WTC11 (cell line): ENCODE results near the gene PTH1R. TPM values are rescaled to one million over a fixed set of nuclear protein-coding genes. Genes with fewer than 3 reads are reported as not detected.

Experiments used
- ATAC-seq: fragments of 200-7000 bp; cut with Tn5 transposase; 2 replicates; pipeline ENCODE4 v1.10.0; 2021; ENCODE audit warnings: mild to moderate bottlenecking, moderate library complexity
- CTCF ChIA-PET: fragments of 300-600 bp; sonication (Branson Sonifier 250); formaldehyde crosslinking; loops from one replicate; lab custom pipeline; 2021; ENCODE audit warnings: antibody characterized with exemption; lab: Charles Lee
- POLR2A ChIA-PET: fragments of 350-600 bp; sonication (Branson Sonifier 250); formaldehyde crosslinking; loops from one replicate; lab custom pipeline; 2021; ENCODE audit warnings: antibody characterized with exemption; lab: Charles Lee
- DNase-seq: peaks from one replicate; pipeline ENCODE4 v3.0.0; 2021; ENCODE audit warnings: low spot score
- H3K27ac Mint-ChIP-seq: 2 replicates; pipeline ENCODE4 v1.8.0; 2021; ENCODE audit warnings: mixed read lengths
- H3K27me3 Mint-ChIP-seq: 2 replicates; pipeline ENCODE4 v1.8.0; 2021; ENCODE audit warnings: low read depth, mild to moderate bottlenecking, moderate library complexity, mixed read lengths
- H3K36me3 Mint-ChIP-seq: 2 replicates; pipeline ENCODE4 v1.8.0; 2021; ENCODE audit warnings: mixed read lengths
- H3K4me1 Mint-ChIP-seq: 2 replicates; pipeline ENCODE4 v1.8.0; 2022; ENCODE audit warnings: mixed read lengths
- H3K4me3 Mint-ChIP-seq: 2 replicates; pipeline ENCODE4 v1.8.0; 2021; ENCODE audit warnings: mild to moderate bottlenecking, moderate library complexity, mixed read lengths
- H3K9me3 Mint-ChIP-seq: 2 replicates; pipeline ENCODE4 v1.8.0; 2021; ENCODE audit warnings: mixed read lengths
- AFF4 ChIP-seq: sonication (generic); formaldehyde crosslinking; IDR thresholded peaks from 2 replicates; pipeline ENCODE4 v1.8.1; 2023; ENCODE audit warnings: mild to moderate bottlenecking, missing genetic modification reagents, borderline replicate concordance
- E2F1 ChIP-seq: sonication (generic); formaldehyde crosslinking; IDR thresholded peaks from 2 replicates; pipeline ENCODE4 v1.8.0; 2022; ENCODE audit warnings: mild to moderate bottlenecking, missing genetic modification reagents
- ETV6 ChIP-seq: sonication (generic); formaldehyde crosslinking; IDR thresholded peaks from 2 replicates; pipeline ENCODE4 v1.8.1; 2022; ENCODE audit warnings: mild to moderate bottlenecking, missing genetic modification reagents
- FOXK1 ChIP-seq: sonication (generic); formaldehyde crosslinking; IDR thresholded peaks from 2 replicates; pipeline ENCODE4 v1.8.0; 2022; ENCODE audit warnings: mild to moderate bottlenecking, moderate library complexity, missing genetic modification reagents
- FOXP1 ChIP-seq: sonication (generic); formaldehyde crosslinking; IDR thresholded peaks from 2 replicates; pipeline ENCODE4 v1.8.0; 2022; ENCODE audit warnings: missing genetic modification reagents, mild to moderate bottlenecking, moderate library complexity, borderline replicate concordance
- HMGXB4 ChIP-seq: sonication (generic); formaldehyde crosslinking; IDR thresholded peaks from 2 replicates; pipeline ENCODE4 v1.8.1; 2023; ENCODE audit warnings: mild to moderate bottlenecking, moderate library complexity, missing genetic modification reagents
- JAZF1 ChIP-seq: fragments of 250-450 bp; sonication (Bioruptor Pico); IDR thresholded peaks from 2 replicates; pipeline ENCODE4 v1.9.0; 2021; ENCODE audit warnings: moderate library complexity, mild to moderate bottlenecking, inconsistent platforms
- TP53 ChIP-seq: sonication (generic); formaldehyde crosslinking; IDR thresholded peaks from 2 replicates; pipeline ENCODE4 v1.8.1; 2023; ENCODE audit warnings: mild to moderate bottlenecking, missing genetic modification reagents
- ZNF121 ChIP-seq: sonication (generic); formaldehyde crosslinking; IDR thresholded peaks from 2 replicates; pipeline ENCODE4 v1.8.0; 2023; ENCODE audit warnings: missing genetic modification reagents
- ZNF232 ChIP-seq: sonication (generic); formaldehyde crosslinking; IDR thresholded peaks from 2 replicates; pipeline ENCODE4 v1.8.0; 2022; ENCODE audit warnings: mild to moderate bottlenecking, missing genetic modification reagents
- ZNF423 ChIP-seq: fragments of 250-450 bp; sonication (Bioruptor Pico); IDR thresholded peaks from 2 replicates; pipeline ENCODE4 v2.1.2; 2022; ENCODE audit warnings: mild to moderate bottlenecking, moderate library complexity
- ZNF425 ChIP-seq: fragments of 250-450 bp; sonication (Bioruptor Pico); conservative IDR thresholded peaks from 2 replicates; pipeline ENCODE4 v1.9.0; 2021; ENCODE audit warnings: mild to moderate bottlenecking
- ZNF671 ChIP-seq: fragments of 250-450 bp; sonication (Bioruptor Pico); IDR thresholded peaks from 2 replicates; pipeline ENCODE4 v1.8.0; 2021; ENCODE audit warnings: mild to moderate bottlenecking
- total RNA-seq: library from RNA; stranded (reverse); gene quantifications from 3 replicates; pipeline ENCODE4 v1.2.3, GENCODE V29; 2021
- TF ChIP-seq, protein P1 (sequence below): sonication (generic); formaldehyde crosslinking; IDR thresholded peaks from 2 replicates; pipeline ENCODE4 v1.8.1; 2023; ENCODE audit warnings: mild to moderate bottlenecking, missing genetic modification reagents, moderate library complexity

The PTH1R gene
- total RNA-seq, 1 experiment from 2014 or later, result 12.0 TPM

DNA sequence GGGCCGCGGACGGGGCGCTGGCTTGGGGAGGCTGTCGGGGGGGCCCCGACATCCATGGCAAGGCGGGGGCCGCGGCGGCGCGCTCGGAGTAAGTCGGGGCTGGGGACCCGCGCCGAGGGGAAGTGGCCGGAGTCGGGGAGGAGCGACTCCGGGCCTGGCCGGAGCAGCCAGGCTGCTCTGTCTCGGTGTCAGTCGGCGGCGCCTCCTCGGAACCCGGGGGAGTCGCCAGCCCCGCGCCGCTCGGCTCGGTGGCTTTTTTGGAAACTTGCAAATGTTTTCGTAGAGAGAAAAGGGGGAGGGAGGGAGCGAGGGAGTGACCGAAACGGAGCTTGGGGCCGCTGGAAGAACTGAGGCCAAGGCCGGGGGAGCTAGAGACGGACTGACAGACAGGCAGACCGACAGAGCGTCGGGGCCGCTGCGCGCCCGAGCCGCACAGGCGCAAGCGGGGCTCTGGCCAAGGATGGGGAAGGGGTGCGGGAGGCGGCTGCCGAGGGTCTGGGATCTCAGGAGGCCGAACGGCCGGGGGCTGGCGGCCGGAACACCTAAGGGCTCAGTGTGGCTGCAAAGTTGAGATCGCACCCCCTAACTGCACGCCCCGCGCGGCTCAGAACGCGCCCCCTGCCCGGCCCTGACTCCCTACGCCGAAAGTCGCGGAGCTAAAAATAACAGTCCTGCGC lies 5.0 kb downstream of the PTH1R start:
- ChIA-PET POLR2A (interaction anchor here (0.6 to 1.5 kb wide), 3 partner anchors 8 to 489 kb away, joined by 3 to 4 read pairs (median 3); no protein-coding TSS in a partner anchor), CTCF (interaction anchor here (0.5 to 3.6 kb wide), 14 partner anchors 9 to 480 kb away, joined by 3 to 27 read pairs (median 4); partner anchors contain the start of genes ALS2CL and PRSS50)
- TF ChIP-seq JAZF1 (CRISPR knock-in tag), result no peak
- TF ChIP-seq HMGXB4 (CRISPR knock-in tag), result 0 out of 2 replicates have a peak, but pooled peaks have one; percentile 32
- TF ChIP-seq, protein P1, sequence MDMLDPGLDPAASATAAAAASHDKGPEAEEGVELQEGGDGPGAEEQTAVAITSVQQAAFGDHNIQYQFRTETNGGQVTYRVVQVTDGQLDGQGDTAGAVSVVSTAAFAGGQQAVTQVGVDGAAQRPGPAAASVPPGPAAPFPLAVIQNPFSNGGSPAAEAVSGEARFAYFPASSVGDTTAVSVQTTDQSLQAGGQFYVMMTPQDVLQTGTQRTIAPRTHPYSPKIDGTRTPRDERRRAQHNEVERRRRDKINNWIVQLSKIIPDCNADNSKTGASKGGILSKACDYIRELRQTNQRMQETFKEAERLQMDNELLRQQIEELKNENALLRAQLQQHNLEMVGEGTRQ (CRISPR knock-in tag), result no peak
- TF ChIP-seq ZNF232 (CRISPR knock-in tag), result no peak
- TF ChIP-seq ZNF671 (CRISPR knock-in tag), result no peak
- no peak for TF ChIP-seq FOXK1 (CRISPR knock-in tag)
- peak; percentile 27 for ATAC-seq
- H3K4me1 Mint-ChIP-seq, result peaks cover 25% of the 10 kb centered on the region
- H3K27ac Mint-ChIP-seq, result no peak overlapping the region
- DNase-seq, result peak; percentile 50
- no peaks in the 10 kb centered on the region for H3K9me3 Mint-ChIP-seq
- H3K27me3 Mint-ChIP-seq, result peaks cover 92% of the 10 kb centered on the region
- no peaks in the 10 kb centered on the region for H3K36me3 Mint-ChIP-seq
- H3K4me3 Mint-ChIP-seq, result peak overlapping the region; percentile 74

DNA sequence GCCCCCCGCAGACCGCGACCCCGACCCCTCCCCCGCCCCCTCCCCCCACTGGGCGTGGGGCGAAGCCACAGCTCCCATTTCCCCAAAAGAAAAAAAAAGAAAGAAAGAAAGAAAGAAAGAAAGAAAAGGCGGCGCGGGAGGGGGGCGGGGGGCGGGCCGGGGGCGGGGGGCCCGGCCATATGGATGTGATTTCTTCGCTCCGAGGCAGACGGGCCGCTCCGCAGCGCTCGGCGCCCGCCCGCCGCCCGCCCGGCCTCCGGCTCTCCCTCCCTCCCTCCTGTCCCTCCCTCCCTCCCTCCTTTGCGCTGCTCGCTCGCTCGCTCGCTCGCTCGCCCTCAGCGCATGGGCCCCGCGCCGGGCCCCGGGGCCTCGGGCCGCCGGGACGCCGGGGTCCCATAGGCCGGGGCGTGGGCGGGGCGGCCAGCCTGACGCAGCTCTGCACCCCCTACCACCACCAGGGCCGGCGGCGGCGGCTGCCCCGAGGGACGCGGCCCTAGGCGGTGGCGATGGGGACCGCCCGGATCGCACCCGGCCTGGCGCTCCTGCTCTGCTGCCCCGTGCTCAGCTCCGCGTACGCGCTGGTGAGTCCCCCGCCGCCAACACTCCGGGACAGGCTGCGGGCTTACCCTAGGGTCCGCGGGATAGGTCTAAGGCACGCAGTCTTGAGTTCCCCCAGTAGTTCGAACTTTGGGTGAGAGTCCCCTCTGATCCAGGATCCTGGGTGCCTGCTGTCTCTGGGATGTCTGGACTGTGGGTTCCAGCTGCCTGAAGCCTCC lies 5.7 kb downstream of the PTH1R start:
- peaks cover 93% of the 10 kb centered on the region for H3K27me3 Mint-ChIP-seq
- peak overlapping the region; percentile 74 for H3K4me3 Mint-ChIP-seq
- CTCF ChIA-PET, result interaction anchor here (0.6 to 3.6 kb wide), 14 partner anchors 9 to 480 kb away, joined by 3 to 27 read pairs (median 4); partner anchors contain the start of genes ALS2CL and PRSS50
- ATAC-seq, result peak; percentile 3; the same call in 1 of the 2 replicates
- H3K36me3 Mint-ChIP-seq, result no peaks in the 10 kb centered on the region
- POLR2A ChIA-PET, result interaction anchor here (0.8 to 1.4 kb wide), 2 partner anchors 8 to 498 kb away, joined by 3 to 4 read pairs; partner anchors contain the start of gene PTPN23
- H3K9me3 Mint-ChIP-seq, result no peaks in the 10 kb centered on the region
- TF ChIP-seq FOXP1 (peak; percentile 41; the same call in 1 of the 2 replicates), AFF4 (CRISPR knock-in tag) (no peak), ETV6 (CRISPR knock-in tag) (0 out of 2 replicates have a peak, but pooled peaks have one; percentile 26), ZNF423 (0 out of 2 replicates have a peak, but pooled peaks have one; percentile 8)
- H3K4me1 Mint-ChIP-seq, result peaks cover 32% of the 10 kb centered on the region
- H3K27ac Mint-ChIP-seq, result no peak overlapping the region
- no peak for DNase-seq

DNA sequence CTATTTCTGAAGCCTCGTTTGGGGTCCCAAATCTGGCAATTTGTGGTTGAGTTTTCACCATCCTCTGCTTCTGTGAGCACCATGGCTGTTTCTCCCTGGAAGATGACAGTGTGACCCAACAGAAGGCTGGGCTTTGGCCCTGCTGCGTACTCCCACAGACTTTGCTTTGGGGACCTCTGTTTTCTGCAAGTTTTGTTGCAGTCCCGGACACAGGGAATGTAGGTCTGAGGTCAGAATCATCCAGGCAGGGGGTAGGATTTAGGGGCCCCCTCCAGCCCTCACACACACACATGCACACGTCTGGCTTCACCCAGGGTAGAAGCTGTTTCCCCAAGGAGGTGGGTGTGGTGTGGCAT lies 6.3 kb downstream of the PTH1R start:
- ATAC-seq (no peak), DNase-seq (no peak)
- no peak overlapping the region for H3K27ac Mint-ChIP-seq
- POLR2A ChIA-PET, result interaction anchor here (0.8 kb wide), 1 partner anchor 497 kb away, joined by 3 read pairs; the partner anchor contains the start of gene PTPN23
- H3K4me3 Mint-ChIP-seq, result peak overlapping the region; percentile 73
- peaks cover 35% of the 10 kb centered on the region for H3K4me1 Mint-ChIP-seq
- H3K36me3 Mint-ChIP-seq, result no peaks in the 10 kb centered on the region
- H3K27me3 Mint-ChIP-seq, result peaks cover 91% of the 10 kb centered on the region
- no peaks in the 10 kb centered on the region for H3K9me3 Mint-ChIP-seq
- CTCF ChIA-PET, result interaction anchor here (0.6 to 2.1 kb wide), 4 partner anchors 9 to 26 kb away, joined by 6 to 9 read pairs (median 7); no protein-coding TSS in a partner anchor
- no peak for TF ChIP-seq ZNF425 (CRISPR knock-in tag)
- no peak for TF ChIP-seq AFF4 (CRISPR knock-in tag)
- no peak for TF ChIP-seq ZNF121 (CRISPR knock-in tag)
- no peak for TF ChIP-seq TP53
- no peak for TF ChIP-seq E2F1
